Kidney glomerular epithelial cell (primary cell): ENCODE measurements around the gene KRT17.
"Not testable (repeated sequence)": the region's sequence is repeated elsewhere in the genome, so short reads cannot be mapped to it uniquely, and the experiment has no call there.

Experiments
- DNase-seq: peaks from one replicate; lab custom pipeline; 2025; lab: John Stamatoyannopoulos, UW

Gene KRT17

GRCh38 chr17:41653892-41654677 is 29.7 kb upstream of the KRT17 start:
- no peak for DNase-seq

- no peak for DNase-seq
These were observed 29.0 kb upstream of the KRT17 start for GRCh38 chr17:41653421-41653820.

GRCh38 chr17:41652461-41652970 is 28.1 kb upstream of the KRT17 start:
- no peak for DNase-seq

GRCh38 chr17:41651625-41652460 is 27.5 kb upstream of the KRT17 start:
- DNase-seq: no peak

- DNase-seq: no peak
These were observed 26.6 kb upstream of the KRT17 start for GRCh38 chr17:41650794-41651624.

- no peak for DNase-seq
These were observed 25.6 kb upstream of the KRT17 start for GRCh38 chr17:41649923-41650519.

DNA sequence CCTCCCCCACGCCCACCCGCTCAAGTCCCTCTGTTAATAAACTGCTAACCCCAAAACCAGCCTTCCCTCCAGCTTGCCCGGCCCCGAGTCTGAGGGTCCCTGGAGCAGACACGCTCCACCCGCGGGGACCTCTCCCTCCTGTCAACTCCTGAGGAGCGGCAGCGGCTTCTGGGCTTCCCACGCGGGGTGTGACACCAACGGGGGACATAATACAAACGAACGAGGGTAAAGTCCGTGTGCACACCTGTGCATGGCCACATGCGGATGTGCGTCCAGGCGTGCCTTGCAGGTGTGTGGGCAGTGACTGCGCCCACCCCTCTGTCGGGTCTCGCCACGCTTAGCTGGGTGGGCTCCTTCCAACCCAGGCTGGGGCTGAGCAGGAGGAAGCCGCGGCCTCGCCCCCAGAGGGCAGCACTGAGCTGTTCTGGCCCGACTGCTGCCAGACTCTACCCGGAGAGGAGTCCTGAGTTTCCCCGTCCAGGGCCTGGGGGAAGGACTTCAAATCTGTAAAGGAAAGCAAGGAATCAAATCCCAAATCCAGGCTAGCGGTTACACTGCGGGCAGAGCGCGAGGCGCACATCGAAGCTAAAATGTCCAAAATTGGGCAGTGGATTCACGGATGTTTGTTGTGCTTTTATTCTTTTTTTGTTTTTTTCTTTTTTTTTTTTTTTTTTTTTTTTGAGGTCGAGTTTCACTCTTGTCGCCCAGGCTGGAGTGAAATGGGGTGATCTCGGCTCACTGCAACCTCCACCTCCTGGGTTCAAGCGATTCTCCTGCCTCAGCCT is 24.2 kb upstream of the KRT17 start:
- DNase-seq: peak; percentile 63

GRCh38 chr17:41647940-41648410 is 23.6 kb upstream of the KRT17 start:
- DNase-seq: peak; percentile 60

GRCh38 chr17:41647038-41647813 is 22.9 kb upstream of the KRT17 start:
- no peak for DNase-seq

DNA sequence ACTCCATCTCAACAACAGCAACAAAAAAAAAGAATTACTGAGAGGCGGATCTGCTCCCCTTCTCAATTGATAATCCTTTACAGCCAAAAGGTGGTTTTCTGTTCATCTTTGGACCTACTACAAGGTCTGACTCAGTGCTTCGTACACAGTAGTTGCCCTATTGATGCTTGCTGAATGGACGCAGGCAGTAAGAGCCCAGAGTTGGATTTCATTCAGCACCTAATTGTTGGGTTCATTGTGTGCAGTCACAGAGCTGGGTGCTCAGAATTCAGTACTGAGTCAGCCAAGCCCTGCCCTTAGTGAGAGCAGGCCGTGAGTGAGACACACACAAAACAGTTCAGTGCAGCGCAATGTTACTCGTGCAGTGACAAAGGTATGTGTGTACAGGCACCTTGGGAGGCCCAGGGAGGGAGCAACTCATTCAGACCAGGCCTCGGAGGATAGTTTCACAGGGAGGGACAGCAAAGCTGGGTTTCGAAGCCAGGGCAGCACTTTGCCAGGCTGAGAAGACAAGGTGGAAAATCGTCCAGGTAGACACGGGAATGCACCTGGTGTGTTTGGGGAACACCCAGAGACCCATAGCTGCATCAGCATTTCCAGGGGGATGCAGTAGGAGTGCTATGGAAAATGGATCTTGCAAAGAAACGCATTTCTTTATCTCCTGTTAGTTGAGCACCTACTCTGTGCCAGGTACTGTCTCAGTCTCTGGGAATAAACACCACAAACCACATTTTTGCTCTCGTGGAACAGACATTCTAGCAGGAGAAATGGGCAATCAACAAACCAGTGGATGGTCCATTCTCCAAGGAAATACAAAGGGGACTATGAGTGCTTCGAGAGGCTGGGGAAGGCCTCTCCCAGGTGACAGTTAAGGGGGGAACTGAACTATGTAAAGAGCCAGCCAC is 18.1 kb upstream of the KRT17 start:
- DNase-seq: no peak

DNA sequence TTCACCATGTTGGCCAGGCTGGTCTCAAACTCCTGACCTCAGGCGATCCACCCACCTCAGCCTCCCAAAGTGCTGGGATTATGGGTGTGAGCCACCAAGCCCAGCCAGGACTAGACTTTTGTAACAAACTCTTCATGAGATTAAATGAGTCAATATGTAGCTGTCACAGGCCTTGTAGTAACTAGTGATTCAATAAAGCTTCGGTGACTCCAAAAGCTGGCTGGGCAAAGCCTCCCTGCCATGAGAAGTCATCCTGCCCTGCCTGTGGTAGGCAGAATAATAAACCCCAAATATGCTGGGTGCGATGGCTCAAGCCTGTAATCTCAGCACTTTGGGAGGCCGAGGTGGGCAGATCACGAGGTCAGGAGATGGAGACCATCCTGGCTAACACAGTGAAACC is 16.2 kb upstream of the KRT17 start:
- DNase-seq: not testable (repeated sequence)

- no peak for DNase-seq
These were observed 15.4 kb upstream of the KRT17 start for GRCh38 chr17:41639492-41640473.

- no peak for DNase-seq
These were observed 14.6 kb upstream of the KRT17 start for GRCh38 chr17:41638941-41639340.

DNA sequence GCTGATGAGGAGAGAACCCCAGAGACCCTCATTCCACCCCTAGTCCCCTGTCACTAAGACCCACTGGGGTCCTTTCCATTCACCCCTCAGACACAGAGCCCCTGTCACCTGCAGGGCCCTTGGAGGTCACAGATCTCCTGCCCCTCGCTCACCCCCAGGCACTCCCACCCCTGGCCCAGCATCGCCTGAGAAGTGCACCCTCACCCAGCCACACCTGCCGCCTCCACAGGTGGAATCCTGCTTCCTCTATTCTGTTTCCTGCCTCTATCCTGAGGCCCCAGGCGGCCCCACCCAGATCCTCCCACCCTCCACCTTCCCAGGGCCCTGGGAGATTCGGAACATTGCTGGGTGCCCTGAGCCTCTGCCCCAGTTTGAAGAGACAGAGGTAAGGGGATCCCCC is 13.8 kb upstream of the KRT17 start:
- no peak for DNase-seq

GRCh38 chr17:41636652-41637051 is 12.3 kb upstream of the KRT17 start:
- DNase-seq: no peak

- no peak for DNase-seq
These were observed 11.0 kb upstream of the KRT17 start for GRCh38 chr17:41635121-41636097.
